Mucosa of rectum (tissue), 2 donors: ENCODE results near the gene OR51G2.

Experiments
- H3K27ac ChIP-seq, 2 donors: one replicate each; pipeline ENCODE4 v1.7.0; 2013; ENCODE audit warnings: inconsistent platforms in 2 of 2, low read depth in 2 of 2, low read length in 2 of 2
- H3K27me3 ChIP-seq, 2 donors: one replicate each; pipeline ENCODE4 v1.7.0; 2013; ENCODE audit warnings: low read length in 2 of 2; ENCODE audit not compliant: control insufficient read depth in 2 of 2, insufficient read depth in 2 of 2
- H3K36me3 ChIP-seq, 2 donors: one replicate each; pipeline ENCODE4 v1.7.0; 2013; ENCODE audit warnings: low read length in 2 of 2; ENCODE audit not compliant: control insufficient read depth in 2 of 2, insufficient read depth in 2 of 2
- H3K4me1 ChIP-seq, 2 donors: one replicate each; pipeline ENCODE4 v1.7.0; 2013; ENCODE audit warnings: low read length in 2 of 2, mild to moderate bottlenecking in 1 of 2; ENCODE audit not compliant: control insufficient read depth in 2 of 2, insufficient read depth in 2 of 2
- H3K4me3 ChIP-seq, 2 donors: one replicate each; pipeline ENCODE4 v1.7.0; 2013; ENCODE audit warnings: low read length in 2 of 2
- H3K9ac ChIP-seq, 2 donors: one replicate each; pipeline ENCODE4 v1.7.0; 2013; ENCODE audit warnings: low read length in 2 of 2, low read depth in 1 of 2, mild to moderate bottlenecking in 1 of 2
- H3K9me3 ChIP-seq, 2 donors: one replicate each; pipeline ENCODE4 v1.7.0; 2013; ENCODE audit warnings: low read length in 2 of 2; ENCODE audit not compliant: control insufficient read depth in 2 of 2
- donor health status: healthy.
- donor health status: Normal muscosa, but diverticular disease.

Gene OR51G2

GRCh38 chr11:4922304-4922703, 3.2 kb upstream of the OR51G2 start:
- no peak overlapping the region for H3K9ac ChIP-seq
- H3K9me3 ChIP-seq = no peaks in the 10 kb centered on the region
- H3K4me1 ChIP-seq = no peaks in the 10 kb centered on the region
- no peaks in the 10 kb centered on the region for H3K36me3 ChIP-seq
- H3K4me3 ChIP-seq = no peak overlapping the region
- H3K27ac ChIP-seq = no peak overlapping the region
- no peaks in the 10 kb centered on the region for H3K27me3 ChIP-seq

- H3K27ac ChIP-seq = no peak overlapping the region
- H3K36me3 ChIP-seq = no peaks in the 10 kb centered on the region
- no peaks in the 10 kb centered on the region for H3K4me1 ChIP-seq
- H3K9me3 ChIP-seq = no peaks in the 10 kb centered on the region
- no peak overlapping the region for H3K4me3 ChIP-seq
- no peak overlapping the region for H3K9ac ChIP-seq
- no peaks in the 10 kb centered on the region for H3K27me3 ChIP-seq
These were observed 2.6 kb upstream of the OR51G2 start for GRCh38 chr11:4921796-4922195.

GRCh38 chr11:4916581-4916980, 2.6 kb downstream of the OR51G2 start:
- H3K4me1 ChIP-seq = no peaks in the 10 kb centered on the region
- H3K9me3 ChIP-seq = no peaks in the 10 kb centered on the region
- H3K36me3 ChIP-seq = no peaks in the 10 kb centered on the region
- H3K27me3 ChIP-seq = no peaks in the 10 kb centered on the region
- H3K4me3 ChIP-seq = no peak overlapping the region
- H3K9ac ChIP-seq = no peak overlapping the region
- no peak overlapping the region for H3K27ac ChIP-seq

- Histone ChIP-seq H3K27ac (no peak within 1 kb of the TSS), H3K9ac (no peak within 1 kb of the TSS), H3K36me3 (no peaks in the 10 kb centered on the region), H3K9me3 (no peaks in the 10 kb centered on the region), H3K27me3 (no peaks in the 10 kb centered on the region), H3K4me3 (no peak within 1 kb of the TSS), H3K4me1 (no peaks in the 10 kb centered on the region)
These were observed 15.7 kb downstream of the OR51G2 start, which contains the start of gene OR51A7 for GRCh38 chr11:4903484-4903883. OR51A7 (plus strand) TSS chr11:4903783; CDS start chr11:4907370, 3,587 bp downstream.

GRCh38 chr11:4891996-4892640, 27.0 kb downstream of the OR51G2 start:
- Histone ChIP-seq H3K27me3 (no peaks in the 10 kb centered on the region), H3K27ac (no peak overlapping the region), H3K9me3 (no peaks in the 10 kb centered on the region), H3K9ac (no peak overlapping the region), H3K36me3 (no peaks in the 10 kb centered on the region), H3K4me3 (no peak overlapping the region), H3K4me1 (no peaks in the 10 kb centered on the region)

- H3K9me3 ChIP-seq = no peaks in the 10 kb centered on the region
- no peaks in the 10 kb centered on the region for H3K27me3 ChIP-seq
These were observed 28.9 kb downstream of the OR51G2 start for GRCh38 chr11:4890279-4890678.

GRCh38 chr11:4887591-4887990, 31.6 kb downstream of the OR51G2 start:
- no peaks in the 10 kb centered on the region for H3K9me3 ChIP-seq
- H3K36me3 ChIP-seq = no peaks in the 10 kb centered on the region
- no peak overlapping the region for H3K27ac ChIP-seq
- H3K27me3 ChIP-seq = no peaks in the 10 kb centered on the region
- no peaks in the 10 kb centered on the region for H3K4me1 ChIP-seq
- no peak overlapping the region for H3K9ac ChIP-seq
- H3K4me3 ChIP-seq = no peak overlapping the region

More at GRCh38 chr11:4890279-4890678, 28.9 kb downstream of the OR51G2 start:
- Histone ChIP-seq H3K36me3 (no peaks in the 10 kb centered on the region), H3K4me3 (no peak overlapping the region), H3K27ac (no peak overlapping the region), H3K9ac (no peak overlapping the region), H3K4me1 (no peaks in the 10 kb centered on the region)

- no peak overlapping the region for H3K4me3 ChIP-seq
- no peaks in the 10 kb centered on the region for H3K36me3 ChIP-seq
- no peak overlapping the region for H3K27ac ChIP-seq
- H3K27me3 ChIP-seq = no peaks in the 10 kb centered on the region
- H3K9ac ChIP-seq = no peak overlapping the region
- H3K9me3 ChIP-seq = no peaks in the 10 kb centered on the region
- no peaks in the 10 kb centered on the region for H3K4me1 ChIP-seq
These were observed 33.0 kb downstream of the OR51G2 start for GRCh38 chr11:4886186-4886585.

- no peak overlapping the region for H3K4me3 ChIP-seq
- H3K27me3 ChIP-seq = no peaks in the 10 kb centered on the region
- H3K27ac ChIP-seq = no peak overlapping the region
- no peaks in the 10 kb centered on the region for H3K9me3 ChIP-seq
- H3K4me1 ChIP-seq = no peaks in the 10 kb centered on the region
- H3K9ac ChIP-seq = no peak overlapping the region
- H3K36me3 ChIP-seq = no peaks in the 10 kb centered on the region
These were observed 34.8 kb downstream of the OR51G2 start for GRCh38 chr11:4884361-4884760.

GRCh38 chr11:4882543-4882942, 36.6 kb downstream of the OR51G2 start:
- H3K4me1 ChIP-seq = no peaks in the 10 kb centered on the region
- H3K27me3 ChIP-seq = no peaks in the 10 kb centered on the region
- no peak overlapping the region for H3K9ac ChIP-seq
- H3K9me3 ChIP-seq = no peaks in the 10 kb centered on the region
- H3K4me3 ChIP-seq = no peak overlapping the region
- no peak overlapping the region for H3K27ac ChIP-seq
- no peaks in the 10 kb centered on the region for H3K36me3 ChIP-seq
